ENCODE data around the gene KCNQ1OT1.

DNA sequence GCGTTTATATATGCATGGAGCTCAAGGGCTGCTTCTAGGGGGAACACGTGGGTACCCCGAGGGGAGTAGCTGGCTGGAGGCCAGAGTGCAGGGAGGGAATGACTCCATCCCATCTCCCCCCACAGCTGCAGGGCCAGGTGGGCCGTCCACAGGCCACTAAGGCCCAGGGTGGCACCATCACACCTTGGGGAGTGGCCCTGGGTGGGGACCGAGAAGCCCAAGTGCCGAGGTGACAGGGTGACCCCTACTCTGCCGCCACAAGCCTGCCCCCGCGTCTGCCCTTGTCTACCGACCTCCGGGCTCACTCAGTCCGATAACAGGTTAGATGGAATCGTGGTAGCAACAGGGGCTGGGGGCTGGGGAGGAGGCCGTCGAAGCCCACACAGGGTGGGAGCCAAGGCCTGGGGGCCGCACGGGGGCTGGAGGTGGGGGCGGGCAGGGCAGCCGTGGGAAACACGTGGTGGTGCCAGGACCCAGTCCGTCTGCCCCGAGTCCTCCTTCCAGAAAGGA lies 125.7 kb downstream of the KCNQ1OT1 start:
- TF ChIP-seq NFYB (CRISPR knock-in tag; conservative IDR thresholded peaks at IDR 0.05; ENCODE audit: low read depth) (no peak), TP53 (CRISPR knock-in tag; IDR thresholded peaks at IDR 0.05) (no peak), NR2C2 (CRISPR knock-in tag; IDR thresholded peaks at IDR 0.05) (no peak), IRF2 (CRISPR knock-in tag; IDR thresholded peaks at IDR 0.05; ENCODE audit: borderline replicate concordance, low read depth) (no peak), ELF4 (CRISPR knock-in tag; IDR thresholded peaks at IDR 0.05; ENCODE audit: low read depth) (no peak)
- TF ChIP-seq, protein P1, sequence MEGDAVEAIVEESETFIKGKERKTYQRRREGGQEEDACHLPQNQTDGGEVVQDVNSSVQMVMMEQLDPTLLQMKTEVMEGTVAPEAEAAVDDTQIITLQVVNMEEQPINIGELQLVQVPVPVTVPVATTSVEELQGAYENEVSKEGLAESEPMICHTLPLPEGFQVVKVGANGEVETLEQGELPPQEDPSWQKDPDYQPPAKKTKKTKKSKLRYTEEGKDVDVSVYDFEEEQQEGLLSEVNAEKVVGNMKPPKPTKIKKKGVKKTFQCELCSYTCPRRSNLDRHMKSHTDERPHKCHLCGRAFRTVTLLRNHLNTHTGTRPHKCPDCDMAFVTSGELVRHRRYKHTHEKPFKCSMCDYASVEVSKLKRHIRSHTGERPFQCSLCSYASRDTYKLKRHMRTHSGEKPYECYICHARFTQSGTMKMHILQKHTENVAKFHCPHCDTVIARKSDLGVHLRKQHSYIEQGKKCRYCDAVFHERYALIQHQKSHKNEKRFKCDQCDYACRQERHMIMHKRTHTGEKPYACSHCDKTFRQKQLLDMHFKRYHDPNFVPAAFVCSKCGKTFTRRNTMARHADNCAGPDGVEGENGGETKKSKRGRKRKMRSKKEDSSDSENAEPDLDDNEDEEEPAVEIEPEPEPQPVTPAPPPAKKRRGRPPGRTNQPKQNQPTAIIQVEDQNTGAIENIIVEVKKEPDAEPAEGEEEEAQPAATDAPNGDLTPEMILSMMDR (IDR thresholded peaks at IDR 0.05) = no peak
- TF ChIP-seq, protein P2, sequence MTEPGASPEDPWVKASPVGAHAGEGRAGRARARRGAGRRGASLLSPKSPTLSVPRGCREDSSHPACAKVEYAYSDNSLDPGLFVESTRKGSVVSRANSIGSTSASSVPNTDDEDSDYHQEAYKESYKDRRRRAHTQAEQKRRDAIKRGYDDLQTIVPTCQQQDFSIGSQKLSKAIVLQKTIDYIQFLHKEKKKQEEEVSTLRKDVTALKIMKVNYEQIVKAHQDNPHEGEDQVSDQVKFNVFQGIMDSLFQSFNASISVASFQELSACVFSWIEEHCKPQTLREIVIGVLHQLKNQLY (CRISPR knock-in tag; IDR thresholded peaks at IDR 0.05) = no peak
- TF ChIP-seq, protein P3, sequence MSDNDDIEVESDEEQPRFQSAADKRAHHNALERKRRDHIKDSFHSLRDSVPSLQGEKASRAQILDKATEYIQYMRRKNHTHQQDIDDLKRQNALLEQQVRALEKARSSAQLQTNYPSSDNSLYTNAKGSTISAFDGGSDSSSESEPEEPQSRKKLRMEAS (CRISPR knock-in tag; IDR thresholded peaks at IDR 0.05) = no peak
- TF ChIP-seq, protein P4, sequence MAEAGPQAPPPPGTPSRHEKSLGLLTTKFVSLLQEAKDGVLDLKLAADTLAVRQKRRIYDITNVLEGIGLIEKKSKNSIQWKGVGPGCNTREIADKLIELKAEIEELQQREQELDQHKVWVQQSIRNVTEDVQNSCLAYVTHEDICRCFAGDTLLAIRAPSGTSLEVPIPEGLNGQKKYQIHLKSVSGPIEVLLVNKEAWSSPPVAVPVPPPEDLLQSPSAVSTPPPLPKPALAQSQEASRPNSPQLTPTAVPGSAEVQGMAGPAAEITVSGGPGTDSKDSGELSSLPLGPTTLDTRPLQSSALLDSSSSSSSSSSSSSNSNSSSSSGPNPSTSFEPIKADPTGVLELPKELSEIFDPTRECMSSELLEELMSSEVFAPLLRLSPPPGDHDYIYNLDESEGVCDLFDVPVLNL (CRISPR knock-in tag; IDR thresholded peaks at IDR 0.05; ENCODE audit: borderline replicate concordance, low read depth) = no peak
